Erythroblast (primary cell): Measurements from ENCODE around the gene CSNK1E.

Experiments
- GATA1 ChIP-seq: IDR thresholded peaks from 2 replicates; pipeline ENCODE4 v1.6.1; 2011; ENCODE audit warnings: low read depth, mild to moderate bottlenecking, control low read depth, low read length, moderate library complexity
- POLR2A ChIP-seq: IDR thresholded peaks from 2 replicates; pipeline ENCODE4 v1.6.1; 2011; ENCODE audit warnings: mild to moderate bottlenecking, low read length

GRCh38 chr22:38273135-38273826 is 44.0 kb downstream of the CSNK1E start:
- TF ChIP-seq POLR2A (no peak), GATA1 (no peak)
